ENCODE measurements around the gene HMGA1. TPM values are rescaled to one million over a fixed set of nuclear protein-coding genes. Genes with fewer than 3 reads are reported as not detected.
A peak's percentile ranks its signal among the peaks of the same experiment; 100 is the strongest.

The HMGA1 gene
- total and polyA plus RNA-seq, 10 of the 15 experiments (the other 5 are each of a cell fraction or from before 2014, with no cell fraction given), result 13.4 to 885 (median 508) TPM

DNA sequence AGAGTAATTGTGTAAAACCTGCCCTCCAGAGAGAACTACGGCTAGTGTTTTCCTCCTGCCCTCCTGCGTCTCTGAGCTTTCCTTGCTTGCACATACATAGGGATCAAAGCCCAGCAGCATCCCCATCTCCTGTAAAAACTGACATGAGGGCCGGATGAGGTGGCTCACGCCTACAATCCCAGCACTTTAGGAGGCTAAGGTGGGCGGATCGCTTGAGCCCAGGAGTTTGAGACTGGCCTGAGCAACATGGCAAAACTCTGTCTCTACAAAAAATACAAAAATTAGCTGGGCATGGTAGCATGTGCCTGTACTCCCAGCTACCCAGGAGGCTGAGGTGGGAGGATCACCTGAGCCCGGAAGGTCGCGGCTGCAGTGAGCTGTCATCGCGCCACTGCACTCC lies 52.5 kb downstream of the HMGA1 start:
- TF ChIP-seq HDGF (IDR thresholded peaks at IDR 0.05) (no peak), KLF5 (IDR thresholded peaks at IDR 0.05; ENCODE audit: partially characterized antibody) (no peak)
- no peaks in the 10 kb centered on the region for H3K27me3 ChIP-seq (replicated peaks in 1 of 2; ENCODE audit: control insufficient read depth in 2 of 2, insufficient read depth in 2 of 2, low read length in 1 of 2)
- ChIA-PET SMC1A (ENCODE audit: uncharacterized antibody, unreplicated experiment) (interaction anchor here (0.8 to 1.4 kb wide), 5 partner anchors 29 to 137 kb away, joined by 3 to 6 read pairs (median 3); partner anchors contain the start of gene RPS10), RAD21 (ENCODE audit: unreplicated experiment) (interaction anchor here (1.1 to 1.6 kb wide), 2 partner anchors 11 to 40 kb away, joined by 3 to 5 read pairs; partner anchors contain the start of gene SMIM29), CTCF (interaction anchor here (0.6 to 1.3 kb wide), 3 partner anchors 12 to 320 kb away, joined by 3 read pairs; no protein-coding TSS in a partner anchor), POLR2A (no interaction called here)
- H3K27ac ChIP-seq (ENCODE audit: control insufficient read depth, insufficient read depth), result peak overlapping the region; percentile 77
- H3K9me3 ChIP-seq (replicated peaks; ENCODE audit: control insufficient read depth, insufficient read depth, low read length), result no peaks in the 10 kb centered on the region
- intact Hi-C loops (cut with micrococcal nuclease; ENCODE audit: unreplicated experiment) (no loop called here), in situ Hi-C loops (cut with MboI) (no loop called here)
- no TSS peak for BruUV-seq (replicated peaks)
- H3K4me2 ChIP-seq (ENCODE audit: control insufficient read depth, insufficient read depth), result peak overlapping the region; percentile 58; the same call in 1 of the 2 replicates
- DNase-seq (ENCODE audit: low read depth, low spot score) (no peak), ATAC-seq (no peak), FAIRE-seq (no peak)
- no peak overlapping the region; the same call in 1 of the 2 replicates for H3K9ac ChIP-seq (ENCODE audit: control insufficient read depth, insufficient read depth, low read length)
- peaks cover 4 to 14% of the 10 kb centered on the region in 2 experiments for H3K36me3 ChIP-seq (ENCODE audit: control insufficient read depth in 2 of 2, insufficient read depth in 2 of 2, low read length in 1 of 2)
- H4K20me1 ChIP-seq (ENCODE audit: control insufficient read depth, insufficient read depth), result no peaks in the 10 kb centered on the region
- H3K4me1 ChIP-seq (ENCODE audit: control insufficient read depth, insufficient read depth, low read length), result peaks cover 27% of the 10 kb centered on the region
- no peaks in the 10 kb centered on the region for H3K79me2 ChIP-seq (ENCODE audit: control insufficient read depth, insufficient read depth, low read length)
- WGBS (ENCODE audit: insufficient coverage, insufficient replicate concordance, low lambda C conversion rate, missing lambda C conversion rate), result 92% methylated on average over 11 of the region's 11 CpGs
- peak overlapping the region; percentile 12; the same call in 1 of the 2 replicates for H3K4me3 ChIP-seq
- no peak overlapping the region for H2AFZ ChIP-seq (ENCODE audit: control insufficient read depth, low read depth, low read length)

DNA sequence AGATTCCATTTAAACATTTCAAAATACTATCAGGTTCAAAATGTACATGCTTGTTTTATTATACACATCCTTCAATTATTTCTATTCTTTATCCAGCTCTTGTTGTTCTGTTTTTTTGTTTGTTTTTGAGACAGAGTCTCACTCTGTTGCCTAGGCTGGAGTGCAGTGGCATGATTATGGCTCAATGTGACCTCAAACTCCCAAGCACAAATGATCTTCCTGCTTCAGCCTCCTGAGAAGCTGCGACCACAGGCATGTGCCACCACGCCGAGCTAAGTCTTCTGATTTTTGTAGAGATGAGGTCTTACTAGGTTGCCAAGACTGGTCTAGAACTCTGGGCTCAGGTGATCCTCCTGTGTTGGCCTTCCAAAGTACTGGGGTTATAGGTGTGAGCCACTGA lies 56.3 kb downstream of the HMGA1 start:
- Histone ChIP-seq H3K9me3 (replicated peaks; ENCODE audit: control insufficient read depth, insufficient read depth, low read length) (no peaks in the 10 kb centered on the region), H3K4me1 (ENCODE audit: control insufficient read depth, insufficient read depth, low read length) (peaks cover 39% of the 10 kb centered on the region)
- POLR2A ChIA-PET, result interaction anchor here (0.5 kb wide), 1 partner anchor 90 kb away, joined by 5 read pairs; no protein-coding TSS in a partner anchor

More for the DNA sequence above, 56.3 kb downstream of the HMGA1 start:
- TF ChIP-seq SMC3 (IDR thresholded peaks at IDR 0.05; ENCODE audit: borderline replicate concordance, low read length) (no peak), ZZZ3 (IDR thresholded peaks at IDR 0.05; ENCODE audit: control insufficient read depth, insufficient read length, low read depth) (no peak), TCF7 (IDR thresholded peaks at IDR 0.05; ENCODE audit: borderline replicate concordance) (no peak), CREM (IDR thresholded peaks at IDR 0.05; ENCODE audit: low read depth) (no peak), RB1 (IDR thresholded peaks at IDR 0.05; ENCODE audit: borderline replicate concordance) (no peak), TCF3 (IDR thresholded peaks at IDR 0.05; ENCODE audit: borderline replicate concordance, insufficient read depth, low read depth, low read length) (no peak), SMARCA5 (IDR thresholded peaks at IDR 0.05) (no peak)
- ChIA-PET CTCF (interaction anchor here (1.4 kb wide), 1 partner anchor 122 kb away, joined by 4 read pairs; no protein-coding TSS in a partner anchor), RAD21 (ENCODE audit: unreplicated experiment) (no interaction called here), SMC1A (ENCODE audit: uncharacterized antibody, unreplicated experiment) (interaction anchor here (0.7 to 1.4 kb wide), 4 partner anchors 9 to 91 kb away, joined by 3 to 4 read pairs (median 3); no protein-coding TSS in a partner anchor)
- no peaks in the 10 kb centered on the region for H3K27me3 ChIP-seq (replicated peaks in 1 of 2; ENCODE audit: control insufficient read depth in 2 of 2, insufficient read depth in 2 of 2, low read length in 1 of 2)
- no peaks in the 10 kb centered on the region for H4K20me1 ChIP-seq (ENCODE audit: control insufficient read depth, insufficient read depth)
- H3K4me3 ChIP-seq, result no peak overlapping the region
- TSS peak; percentile 60 for BruUV-seq (replicated peaks)
- FAIRE-seq, result no peak
- H3K4me2 ChIP-seq (ENCODE audit: control insufficient read depth, insufficient read depth), result no peak overlapping the region
- H3K79me2 ChIP-seq (ENCODE audit: control insufficient read depth, insufficient read depth, low read length), result peaks cover 6% of the 10 kb centered on the region; the same call in 1 of the 2 replicates
- H3K9ac ChIP-seq (ENCODE audit: control insufficient read depth, insufficient read depth, low read length), result no peak overlapping the region
- in situ Hi-C loops (cut with MboI), result no loop called here
- 97% methylated on average over 3 of the region's 3 CpGs for WGBS (ENCODE audit: insufficient coverage, insufficient replicate concordance, low lambda C conversion rate, missing lambda C conversion rate)
- H2AFZ ChIP-seq (ENCODE audit: control insufficient read depth, low read depth, low read length), result no peak overlapping the region
- DNase-seq (ENCODE audit: low read depth, low spot score), result no peak
- H3K27ac ChIP-seq (ENCODE audit: control insufficient read depth, insufficient read depth), result no peak overlapping the region
- H3K36me3 ChIP-seq (ENCODE audit: control insufficient read depth in 2 of 2, insufficient read depth in 2 of 2, low read length in 1 of 2), result peaks cover 1 to 7% of the 10 kb centered on the region in 2 experiments
- no peak for ATAC-seq
- intact Hi-C loops (cut with micrococcal nuclease; ENCODE audit: unreplicated experiment), result no loop called here

Data from GM12878 (cell line).